ENCODE results near the gene CALD1.

DNA sequence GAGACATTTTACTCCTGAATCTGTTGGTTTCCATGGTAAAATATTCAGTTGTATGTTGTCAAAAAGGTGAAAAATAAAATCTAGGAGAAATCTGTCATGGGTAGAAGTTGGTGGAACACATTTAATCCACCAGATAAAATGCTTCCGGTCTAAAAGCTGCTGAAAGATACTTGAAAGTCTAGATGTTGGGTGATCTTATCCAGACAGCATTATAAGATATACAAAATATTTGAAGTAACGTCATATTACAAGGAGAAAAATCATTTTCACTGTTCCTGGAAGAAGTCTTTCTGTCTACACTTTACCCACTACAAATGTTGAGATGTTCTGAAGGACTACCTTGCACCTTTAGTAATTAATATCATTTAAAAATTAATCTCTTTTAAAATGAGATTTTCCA lies 40.9 kb downstream of the CALD1 start:
- peak; percentile 56 for TF ChIP-seq POLR2AphosphoS5 (IDR thresholded peaks at IDR 0.05)
- TF ChIP-seq, protein P1, sequence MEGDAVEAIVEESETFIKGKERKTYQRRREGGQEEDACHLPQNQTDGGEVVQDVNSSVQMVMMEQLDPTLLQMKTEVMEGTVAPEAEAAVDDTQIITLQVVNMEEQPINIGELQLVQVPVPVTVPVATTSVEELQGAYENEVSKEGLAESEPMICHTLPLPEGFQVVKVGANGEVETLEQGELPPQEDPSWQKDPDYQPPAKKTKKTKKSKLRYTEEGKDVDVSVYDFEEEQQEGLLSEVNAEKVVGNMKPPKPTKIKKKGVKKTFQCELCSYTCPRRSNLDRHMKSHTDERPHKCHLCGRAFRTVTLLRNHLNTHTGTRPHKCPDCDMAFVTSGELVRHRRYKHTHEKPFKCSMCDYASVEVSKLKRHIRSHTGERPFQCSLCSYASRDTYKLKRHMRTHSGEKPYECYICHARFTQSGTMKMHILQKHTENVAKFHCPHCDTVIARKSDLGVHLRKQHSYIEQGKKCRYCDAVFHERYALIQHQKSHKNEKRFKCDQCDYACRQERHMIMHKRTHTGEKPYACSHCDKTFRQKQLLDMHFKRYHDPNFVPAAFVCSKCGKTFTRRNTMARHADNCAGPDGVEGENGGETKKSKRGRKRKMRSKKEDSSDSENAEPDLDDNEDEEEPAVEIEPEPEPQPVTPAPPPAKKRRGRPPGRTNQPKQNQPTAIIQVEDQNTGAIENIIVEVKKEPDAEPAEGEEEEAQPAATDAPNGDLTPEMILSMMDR (IDR thresholded peaks at IDR 0.05), result no peak
- no peak for TF ChIP-seq POLR2A (IDR thresholded peaks at IDR 0.05)
